ENCODE results near the gene TRIM34.
"Not testable (repeated sequence)": the region's sequence is repeated elsewhere in the genome, so short reads cannot be mapped to it uniquely, and the experiment has no call there.

The TRIM34 gene

DNA sequence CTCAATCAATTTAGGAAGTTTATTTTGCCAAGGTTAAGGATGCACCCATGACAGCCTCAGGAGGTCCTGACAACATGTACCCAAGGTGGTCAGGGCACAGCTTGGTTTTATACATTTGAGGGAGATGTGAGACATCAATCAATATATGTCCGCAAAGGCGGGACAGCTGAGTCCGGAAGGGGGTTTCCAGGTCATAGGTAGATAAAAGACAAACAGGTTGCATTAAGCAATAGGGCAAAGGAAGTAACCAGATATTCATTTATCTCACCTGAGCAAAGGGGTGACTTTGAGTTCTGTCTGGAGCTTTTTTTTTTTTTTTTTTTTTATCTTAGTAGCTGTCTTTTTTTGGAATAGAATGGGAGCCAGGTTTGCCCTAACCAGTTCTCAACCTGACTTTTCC is 2.0 kb upstream of the TRIM34 start:
- no peak for DNase-seq

DNA sequence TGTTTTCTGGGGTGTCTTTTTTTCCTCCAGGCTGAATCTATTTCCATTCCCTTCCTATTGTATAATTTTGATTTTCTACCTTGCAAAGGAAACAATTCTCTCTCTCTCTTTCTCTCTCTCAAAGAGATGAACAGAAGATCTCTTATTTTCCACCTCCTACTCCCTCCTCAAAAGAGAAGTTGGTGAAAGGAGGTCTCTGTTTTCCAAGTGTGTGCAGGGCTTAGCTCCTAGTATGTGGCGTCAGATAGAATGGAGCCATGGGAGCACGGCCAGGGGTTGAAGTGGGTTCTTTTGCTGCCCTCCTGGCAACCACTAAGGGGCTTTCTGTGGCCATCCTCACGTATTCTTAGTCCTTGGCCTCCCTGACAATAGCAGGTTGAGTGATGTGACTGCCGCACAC is 480 bp downstream of the TRIM34 start:
- DNase-seq = no peak

DNA sequence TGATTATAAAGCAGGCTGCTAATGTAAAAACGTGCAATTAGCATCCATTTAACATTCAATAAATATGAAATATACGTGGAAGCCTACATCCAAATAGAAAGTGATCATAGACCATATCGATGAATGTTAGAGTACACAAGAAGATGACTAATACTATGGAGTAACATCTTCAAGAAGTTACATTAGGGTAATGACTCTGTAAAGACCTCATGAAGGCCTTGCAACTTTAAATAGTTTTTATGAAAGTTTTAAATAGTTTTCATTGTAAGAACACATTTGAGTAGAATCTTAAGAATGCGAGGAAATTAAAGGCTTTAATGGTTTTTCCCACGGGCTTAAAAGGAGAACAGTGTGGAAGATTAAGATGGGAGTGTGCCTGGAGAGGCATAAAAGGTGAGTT is 1.4 kb downstream of the TRIM34 start:
- no peak for DNase-seq

DNA sequence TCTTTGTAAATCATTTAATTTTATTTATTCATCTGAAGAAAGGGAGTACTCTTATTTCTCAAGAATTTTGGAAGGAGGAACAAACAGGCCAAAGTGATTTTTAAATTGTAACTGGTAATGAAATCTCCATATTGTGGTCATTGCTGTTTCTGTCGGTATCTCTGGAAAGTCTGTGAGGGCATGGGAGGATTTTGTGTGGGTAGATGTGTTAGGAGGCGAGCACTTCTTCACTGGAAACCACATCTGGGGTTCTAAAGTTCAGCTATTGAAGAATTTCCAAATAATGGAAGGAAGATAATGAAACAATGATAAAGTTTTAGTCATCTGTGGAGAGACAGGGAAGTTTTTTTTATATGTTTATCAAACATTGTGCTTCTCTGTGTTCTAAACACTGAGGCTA is 6.6 kb downstream of the TRIM34 start:
- DNase-seq = no peak

DNA sequence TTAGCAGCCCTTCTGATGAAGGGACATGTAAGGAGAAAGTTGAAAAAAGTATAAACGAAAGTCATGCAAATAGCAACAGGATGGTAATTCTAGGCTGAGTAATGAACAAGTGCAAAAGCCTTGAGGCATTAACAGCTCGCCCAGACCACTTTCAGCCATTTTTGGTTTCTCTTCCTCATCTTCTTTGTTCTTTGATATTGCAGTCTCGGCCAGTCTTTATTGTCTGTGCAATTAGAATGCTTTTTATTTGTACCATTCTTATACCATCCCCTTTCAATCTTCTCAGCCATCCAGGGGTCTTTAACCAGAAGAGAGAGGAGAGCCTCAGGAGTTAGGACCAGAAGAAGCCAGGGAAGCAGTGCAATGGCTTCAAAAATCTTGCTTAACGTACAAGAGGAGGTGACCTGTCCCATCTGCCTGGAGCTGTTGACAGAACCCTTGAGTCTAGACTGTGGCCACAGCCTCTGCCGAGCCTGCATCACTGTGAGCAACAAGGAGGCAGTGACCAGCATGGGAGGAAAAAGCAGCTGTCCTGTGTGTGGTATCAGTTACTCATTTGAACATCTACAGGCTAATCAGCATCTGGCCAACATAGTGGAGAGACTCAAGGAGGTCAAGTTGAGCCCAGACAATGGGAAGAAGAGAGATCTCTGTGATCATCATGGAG is 7.3 kb downstream of the TRIM34 start:
- DNase-seq = no peak

DNA sequence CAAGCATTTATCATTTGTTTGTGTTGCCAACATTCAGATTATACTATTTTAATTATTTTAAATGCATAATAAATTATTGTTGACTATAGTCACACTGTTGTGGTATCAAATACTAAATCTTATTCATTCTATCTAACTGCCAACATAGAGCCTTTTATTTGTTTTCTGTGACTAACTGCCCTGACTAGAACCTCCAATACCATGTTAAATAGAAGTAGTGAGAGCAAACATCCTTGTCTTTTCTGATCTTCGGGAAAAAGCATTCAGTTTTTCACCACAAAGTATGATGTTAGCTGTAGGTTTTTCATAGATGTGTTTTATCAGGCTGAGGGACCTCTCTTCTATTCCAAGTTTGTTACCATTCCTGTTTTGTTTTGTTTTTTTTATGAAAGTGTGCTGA is 15.2 kb downstream of the TRIM34 start:
- DNase-seq = no peak

DNA sequence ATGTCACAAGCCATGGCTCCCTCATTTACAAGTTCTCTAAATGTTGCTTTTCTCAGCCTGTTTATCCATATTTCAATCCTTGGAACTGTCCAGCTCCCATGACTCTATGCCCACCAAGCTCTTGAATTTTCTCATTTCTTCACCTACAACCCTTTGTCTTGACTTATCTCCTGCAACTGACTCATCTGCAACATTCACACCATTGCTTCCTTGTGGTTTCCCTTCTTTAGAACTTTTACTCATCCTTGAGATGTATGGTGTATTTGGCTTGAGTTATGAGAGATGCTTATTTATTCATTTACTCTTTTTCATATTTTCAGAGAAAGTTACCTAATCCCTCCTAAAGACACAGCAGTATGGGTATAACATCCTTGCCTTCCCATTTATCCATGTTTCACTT is 18.8 kb downstream of the TRIM34 start:
- no peak for DNase-seq

DNA sequence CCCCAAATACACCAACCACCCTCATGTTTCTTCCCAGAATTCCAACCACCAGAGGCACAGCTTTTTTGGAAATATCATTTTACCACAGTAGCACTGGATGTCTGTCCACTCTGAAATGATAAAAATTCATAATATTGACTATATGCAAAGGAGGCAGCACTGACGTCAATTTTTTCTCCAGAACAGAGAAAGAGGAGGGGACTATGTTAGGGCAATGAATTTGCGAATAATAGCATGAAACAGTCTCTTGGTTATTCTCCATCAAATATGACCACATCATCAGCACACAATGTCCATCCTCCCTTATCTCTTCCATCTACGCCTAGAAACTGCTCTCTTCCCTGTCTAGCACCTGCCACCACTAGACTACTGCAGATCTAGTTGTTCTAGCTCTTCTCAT is 21.3 kb downstream of the TRIM34 start:
- no peak for DNase-seq

DNA sequence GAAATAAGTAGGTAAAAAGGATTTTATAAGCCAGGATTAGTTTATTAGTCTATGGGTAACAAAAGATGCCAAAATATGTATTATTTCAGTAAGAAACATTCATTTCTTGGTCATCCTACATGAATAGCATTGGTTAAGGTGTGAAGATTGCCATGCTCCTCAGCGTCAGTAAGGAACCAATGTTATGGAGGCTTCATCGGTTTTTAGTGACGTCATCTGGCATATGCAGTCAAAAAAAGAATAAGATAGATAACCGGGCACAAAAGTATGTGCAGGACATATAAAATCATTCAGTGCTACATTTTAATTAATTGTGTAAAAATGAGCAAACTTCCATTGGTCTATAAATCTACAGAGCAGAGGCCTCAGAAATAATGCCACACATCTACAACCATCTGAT is 30.7 kb downstream of the TRIM34 start:
- DNase-seq = no peak

DNA sequence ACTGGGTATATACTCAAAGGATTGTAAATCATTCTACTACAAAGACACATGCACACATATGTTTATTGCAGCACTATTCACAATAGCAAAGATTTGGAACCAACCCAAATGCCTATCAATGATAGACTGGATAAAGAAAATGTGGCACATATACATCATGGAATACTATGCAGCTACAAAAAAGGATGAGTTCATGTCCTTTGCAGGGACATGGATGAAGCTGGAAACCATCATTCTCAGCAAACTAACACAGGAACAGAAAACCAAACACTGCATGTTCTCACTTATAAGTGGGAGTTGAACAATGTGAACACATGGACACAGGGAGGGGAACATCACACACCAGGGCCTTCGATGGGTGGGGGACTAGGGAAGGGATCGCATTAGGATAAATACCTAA is 32.2 kb downstream of the TRIM34 start:
- not testable (repeated sequence) for DNase-seq

DNA sequence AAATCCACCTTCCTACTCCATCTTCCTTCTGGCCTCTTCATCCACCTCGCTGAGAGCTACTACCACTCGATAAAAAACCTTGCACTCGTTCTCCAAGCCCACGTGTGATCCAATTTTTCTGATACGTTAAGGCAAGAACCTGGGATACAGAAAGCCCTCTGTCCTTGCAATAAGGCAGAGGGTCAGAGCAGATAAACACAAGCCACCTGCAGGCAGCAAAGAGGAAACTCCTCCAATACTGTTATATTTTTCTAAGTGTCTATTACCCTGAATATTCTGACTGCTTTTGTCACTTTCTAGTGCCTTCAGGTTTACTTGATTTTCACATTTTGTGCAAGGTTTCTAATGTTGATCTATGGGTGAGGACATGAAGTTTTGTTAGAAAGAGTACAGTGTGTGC is 33.5 kb downstream of the TRIM34 start:
- no peak for DNase-seq

DNA sequence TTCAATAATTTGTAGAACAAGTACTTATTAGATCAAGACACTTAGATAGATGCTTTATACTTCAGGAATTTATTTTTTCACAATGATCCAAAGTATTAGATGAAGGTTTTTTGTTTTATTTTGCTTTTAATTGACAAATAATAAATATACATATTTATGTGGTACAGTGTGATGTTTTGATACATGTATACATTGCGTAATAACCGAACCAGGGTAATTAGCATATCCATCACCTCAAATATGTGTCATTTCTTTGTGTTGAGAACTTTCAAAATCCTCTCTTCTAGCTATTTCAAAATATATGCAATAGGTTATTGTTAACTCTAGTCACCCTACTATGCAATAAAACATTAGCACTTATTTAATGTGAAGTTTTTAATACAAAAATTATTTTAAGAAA is 38.7 kb downstream of the TRIM34 start:
- no peak for DNase-seq

DNA sequence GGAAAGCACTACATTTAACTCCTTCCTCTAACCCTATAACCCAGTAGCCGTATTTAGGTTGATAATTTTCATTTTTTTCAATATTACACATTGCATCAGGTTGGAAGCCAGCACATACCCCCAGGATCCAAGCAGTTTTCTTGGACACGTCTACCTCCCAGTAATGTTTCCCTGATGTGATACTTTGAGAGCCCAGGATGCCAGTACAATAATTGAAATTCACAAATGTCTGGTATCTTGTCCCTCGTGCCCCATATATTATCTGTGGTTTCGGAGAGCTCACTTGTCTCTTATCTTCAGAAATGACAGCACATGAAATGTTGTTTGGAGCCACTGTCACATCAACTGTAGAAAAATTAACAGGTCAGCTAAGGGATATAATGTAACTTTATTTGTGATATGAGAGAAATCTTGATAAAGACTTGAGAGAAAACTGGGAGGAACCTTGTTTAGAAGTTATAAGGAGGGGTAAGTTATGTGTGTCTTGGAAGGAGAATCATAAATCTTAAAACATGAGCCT is 40.3 kb downstream of the TRIM34 start:
- DNase-seq = no peak

DNA sequence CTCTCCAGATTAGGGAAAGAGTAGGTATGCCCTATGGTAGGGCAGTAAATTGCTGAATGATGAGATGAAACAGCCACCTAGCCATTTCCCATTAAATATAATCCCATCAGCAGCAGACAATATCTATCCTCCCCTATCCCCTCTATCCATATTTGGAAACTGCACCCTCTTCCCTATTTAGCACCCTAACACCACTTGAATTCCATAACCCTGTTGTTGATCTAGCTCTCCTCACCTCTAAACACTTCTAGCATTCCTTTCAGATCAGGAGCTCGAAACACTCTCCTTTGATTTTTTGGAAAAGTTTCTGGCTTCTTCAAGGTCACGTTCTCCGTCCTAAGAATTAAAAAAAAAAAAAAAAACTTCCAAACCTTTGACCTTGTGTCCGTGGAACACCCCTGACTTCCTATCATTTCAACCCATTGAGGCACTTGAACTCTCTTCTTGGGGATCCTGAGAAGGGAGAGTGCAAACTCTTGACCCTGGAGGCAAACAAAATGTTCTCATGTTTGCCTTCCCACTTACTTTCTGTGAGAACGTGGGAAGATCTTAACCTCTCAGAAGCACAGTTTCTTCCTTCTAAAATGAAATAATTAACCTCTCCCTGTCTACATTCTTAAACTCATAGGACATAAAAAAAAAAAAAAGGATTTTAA is 41.1 kb downstream of the TRIM34 start:
- DNase-seq = no peak

DNA sequence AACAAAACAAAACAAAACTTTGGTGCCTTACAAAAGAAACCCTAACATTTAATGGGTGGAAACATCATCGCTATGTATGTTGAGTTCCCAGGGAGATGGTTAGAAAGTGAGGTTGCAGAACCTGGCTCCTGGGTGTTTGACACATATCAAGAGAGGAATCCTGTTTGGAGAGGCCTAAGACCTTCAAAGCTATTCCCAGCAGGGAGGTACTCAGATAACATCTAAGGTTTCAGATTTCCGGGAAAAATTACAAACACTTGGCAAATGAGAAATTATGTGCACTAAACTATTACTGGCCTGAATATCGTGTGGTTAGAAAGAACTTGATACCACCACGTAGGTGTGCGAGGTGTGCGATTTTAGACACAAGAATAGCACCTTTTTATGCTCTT is 41.6 kb downstream of the TRIM34 start:
- DNase-seq = no peak

DNA sequence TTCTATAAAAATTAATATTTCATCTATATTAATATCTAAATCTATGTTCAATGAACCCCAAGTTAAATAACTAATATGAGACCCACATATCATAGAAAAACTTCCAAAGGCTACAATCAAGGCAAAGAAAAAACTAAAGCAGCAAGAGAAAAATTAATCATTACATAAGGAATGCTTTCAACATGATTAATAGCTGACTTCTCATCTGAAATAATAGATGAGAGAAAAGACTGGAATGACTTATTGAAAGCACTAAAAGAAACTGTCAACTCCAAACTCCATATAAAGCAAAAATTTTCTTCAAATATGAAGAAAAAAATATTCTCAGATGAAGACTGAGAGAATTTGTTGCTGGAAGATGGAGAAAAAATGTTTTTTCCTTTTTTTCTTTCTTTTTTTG is 47.0 kb downstream of the TRIM34 start:
- no peak for DNase-seq

DNA sequence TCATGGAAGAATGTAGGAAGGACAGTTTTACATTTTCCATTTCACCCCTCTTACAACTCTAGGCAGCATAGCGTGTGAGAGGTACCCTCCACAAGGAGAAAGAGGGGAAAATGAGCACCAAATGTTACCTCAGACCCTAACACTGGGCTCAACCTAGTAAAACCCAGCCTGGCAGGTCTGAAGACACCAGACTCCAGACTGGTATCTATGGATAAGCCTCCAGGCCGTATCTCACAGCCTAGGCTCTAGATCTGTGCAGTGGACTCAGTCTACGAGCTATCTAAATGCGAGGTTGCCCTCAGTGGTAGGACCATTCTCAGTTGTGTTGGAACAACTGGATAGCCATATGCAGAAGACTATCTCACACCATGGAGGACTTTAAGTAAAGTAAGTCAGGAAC is 49.6 kb downstream of the TRIM34 start:
- DNase-seq = no peak

DNA sequence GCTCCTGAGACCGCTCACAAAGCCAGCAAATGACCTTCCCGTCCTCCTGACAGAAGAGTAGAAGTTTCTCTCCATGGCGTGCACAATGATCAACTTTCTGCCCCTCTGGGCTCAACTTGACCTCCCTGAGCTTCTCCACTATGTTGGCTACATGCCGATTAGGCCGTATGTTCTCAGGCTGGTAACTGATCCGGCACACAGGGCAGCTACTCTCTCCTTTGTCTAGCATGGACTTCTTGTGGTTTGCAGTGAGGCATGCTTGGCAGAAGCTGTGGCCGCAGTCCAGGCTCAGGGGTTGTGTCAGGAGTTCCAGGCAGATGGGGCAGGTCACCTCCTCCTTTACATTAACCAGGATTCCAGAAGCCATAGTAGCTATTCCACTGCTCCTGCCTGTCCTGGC is 55.0 kb downstream of the TRIM34 start:
- no peak for DNase-seq

DNA sequence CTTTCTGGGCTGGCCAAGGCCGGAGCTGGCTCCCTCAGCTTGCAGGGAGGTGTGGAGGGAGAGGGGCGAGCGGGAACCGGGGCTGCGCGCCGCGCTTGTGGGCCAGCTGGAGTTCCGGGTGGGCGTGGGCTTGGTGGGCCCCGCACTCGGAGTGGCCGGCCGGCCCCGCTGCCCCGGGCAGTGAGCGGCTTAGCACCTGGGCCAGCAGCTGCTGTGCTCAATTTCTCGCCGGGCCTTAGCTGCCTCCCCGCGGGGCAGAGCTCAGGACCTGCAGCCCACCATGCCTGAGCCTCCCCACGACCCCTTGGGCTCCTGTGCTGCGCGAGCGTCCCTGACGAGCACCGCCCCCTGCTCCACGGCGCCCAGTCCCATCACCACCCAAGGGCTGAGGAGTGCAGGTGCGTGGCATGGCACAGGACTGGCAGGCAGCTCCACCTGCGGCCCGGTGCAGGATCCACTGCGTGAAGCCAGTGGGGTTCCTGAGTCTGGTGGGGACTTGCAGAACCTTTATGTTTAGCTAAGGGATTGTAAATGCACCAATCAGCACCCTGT is 58.2 kb downstream of the TRIM34 start:
- not testable (repeated sequence) for DNase-seq

DNA sequence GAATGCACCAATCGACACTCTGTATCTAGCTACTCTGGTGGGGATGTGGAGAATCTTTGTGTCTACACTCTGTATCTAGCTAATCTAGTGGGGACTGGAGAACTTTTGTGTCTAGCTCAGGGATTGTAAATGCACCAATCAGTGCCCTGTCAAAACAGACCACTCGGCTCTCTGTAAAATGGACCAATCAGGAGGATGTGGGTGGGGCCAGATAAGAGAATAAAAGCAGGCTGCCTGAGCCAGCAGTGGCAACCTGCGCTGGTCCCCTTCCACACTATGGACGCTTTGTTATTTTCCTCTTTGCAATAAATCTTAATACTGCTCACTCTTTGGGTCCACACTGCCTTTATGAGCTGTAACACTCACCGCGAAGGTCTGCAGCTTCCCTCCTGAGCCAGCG is 58.8 kb downstream of the TRIM34 start:
- not testable (repeated sequence) for DNase-seq

DNA sequence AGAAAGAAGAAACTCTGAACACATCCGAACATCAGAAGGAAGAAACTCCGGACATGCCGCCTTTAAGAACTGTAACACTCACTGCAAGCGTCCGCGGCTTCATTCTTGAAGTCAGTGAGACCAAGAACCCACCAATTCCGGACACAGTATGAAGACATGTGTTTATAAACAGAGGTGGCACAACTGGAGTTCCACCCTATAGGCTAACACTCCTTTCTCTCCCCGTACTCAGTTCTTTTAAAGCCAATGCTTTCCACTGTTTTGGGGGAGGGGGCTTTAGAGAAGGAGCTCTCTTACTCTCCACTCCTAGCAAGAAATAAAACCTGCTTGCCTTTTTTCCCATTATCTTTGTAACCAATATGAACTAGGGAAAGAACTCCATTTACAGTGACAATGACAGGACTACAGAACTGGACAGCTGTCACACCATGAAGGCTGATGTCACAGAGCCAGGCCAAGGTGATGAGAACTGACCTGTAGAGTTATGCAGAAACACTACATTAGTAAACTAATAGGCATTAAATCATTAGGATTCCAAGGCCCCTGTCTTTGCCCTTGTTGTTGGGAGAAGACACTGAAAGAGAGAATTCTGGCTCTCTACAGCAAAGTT is 59.3 kb downstream of the TRIM34 start:
- no peak for DNase-seq

DNA sequence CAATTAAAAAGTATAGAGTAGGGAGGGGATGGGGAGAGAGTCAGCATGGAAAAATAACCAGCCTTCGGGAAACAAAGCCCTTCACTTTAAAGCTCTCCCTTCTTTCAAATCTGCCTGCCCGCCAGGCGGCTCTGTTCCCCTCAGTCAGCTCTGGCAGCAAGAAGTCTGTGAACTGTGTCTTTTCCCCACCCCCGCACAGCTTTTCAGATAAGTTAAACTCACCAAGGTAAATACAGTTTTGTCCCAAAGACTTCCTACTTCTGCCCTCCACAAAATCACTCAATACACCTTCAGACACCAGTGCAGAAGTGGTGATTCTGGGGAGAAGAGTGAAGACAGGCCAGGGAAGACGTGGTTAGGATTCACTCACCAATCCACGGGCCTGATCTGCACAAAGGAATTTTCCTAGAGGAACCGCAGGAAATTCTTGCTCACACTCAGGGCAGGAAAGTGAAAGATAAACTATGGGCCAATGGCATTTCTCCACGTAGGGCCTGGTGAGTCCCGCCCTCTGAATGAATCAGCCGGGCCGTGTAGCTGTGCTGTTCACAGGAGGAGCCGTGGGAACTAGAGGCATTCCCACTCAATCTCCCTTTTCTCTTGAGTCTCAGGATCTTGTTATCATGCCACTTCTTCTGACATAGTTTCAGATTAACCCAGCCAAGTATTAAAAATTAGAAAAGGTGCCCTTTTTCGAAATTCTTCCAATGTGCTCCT is 60.0 kb downstream of the TRIM34 start, which contains the start of gene TRIM5:
Gene TRIM5 (minus strand): TSS at position 429 of the 717 bp plus-strand sequence. CDS start 4,897 bp downstream, outside the sequence.
- no peak for DNase-seq

DNA sequence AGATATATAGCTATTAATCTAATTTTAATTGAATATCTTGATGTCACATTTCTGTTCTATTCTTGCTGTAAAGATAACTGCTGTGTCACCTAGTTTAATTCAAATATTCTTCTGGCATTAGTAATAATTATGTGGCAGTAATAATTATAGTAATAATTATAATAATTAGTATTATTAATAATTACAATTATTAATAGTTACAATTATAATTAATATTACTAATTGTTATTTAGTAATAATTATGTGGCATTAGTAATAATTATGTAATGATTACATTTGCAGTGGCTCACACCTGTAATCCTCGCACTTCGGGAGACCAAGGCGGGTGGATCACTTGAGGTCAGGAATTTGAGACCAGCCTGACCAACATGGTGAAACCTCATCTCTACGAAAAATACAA is 61.6 kb downstream of the TRIM34 start:
- DNase-seq = no peak
